Cardiac fibroblast (primary cell): Measurements from ENCODE around the gene DUOXA1.

Experiments used
- DNase-seq, 2 donors: peaks; one replicate each; pipeline versions ENCODE4 v3.0.0 to v3.0.0-alpha.2; 2010; ENCODE audit warnings: low read depth in 2 of 2
- H3K4me3 ChIP-seq, 2 donors: replicated peaks in 1 of 2; 1 replicate in 1 of 2; 2 replicates in 1 of 2; pipeline ENCODE4 v1.5.1; 2011; ENCODE audit warnings: low read depth in 2 of 2, low read length in 2 of 2, mild to moderate bottlenecking in 2 of 2, moderate library complexity in 1 of 2
- TF ChIP-seq, protein P1 (sequence below): IDR thresholded peaks from one replicate; pipeline ENCODE4 v1.5.1; 2011; ENCODE audit warnings: low read depth, mild to moderate bottlenecking, low read length, inconsistent platforms

DUOXA1 gene

DNA sequence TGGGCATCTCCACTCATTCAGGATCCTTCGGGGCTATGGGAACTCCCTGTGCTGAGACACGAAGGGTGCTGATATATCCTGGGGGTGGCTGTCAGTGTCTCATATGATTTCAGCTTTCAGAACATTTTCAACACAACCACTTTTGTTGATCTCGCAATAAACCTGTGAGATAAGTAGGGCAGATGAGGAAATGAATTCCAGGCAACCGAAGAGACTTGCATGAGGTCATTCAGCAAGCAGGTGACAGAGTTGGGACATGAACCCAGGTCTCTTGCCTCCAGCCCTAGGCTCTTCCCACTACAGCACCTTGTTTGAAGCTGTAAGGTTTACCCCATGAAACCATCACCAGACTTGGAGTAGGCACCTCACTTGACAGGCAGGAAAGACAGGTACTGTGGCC, 16.7 kb upstream of the DUOXA1 start:
- H3K4me3 ChIP-seq: no peak overlapping the region
- TF ChIP-seq, protein P1, sequence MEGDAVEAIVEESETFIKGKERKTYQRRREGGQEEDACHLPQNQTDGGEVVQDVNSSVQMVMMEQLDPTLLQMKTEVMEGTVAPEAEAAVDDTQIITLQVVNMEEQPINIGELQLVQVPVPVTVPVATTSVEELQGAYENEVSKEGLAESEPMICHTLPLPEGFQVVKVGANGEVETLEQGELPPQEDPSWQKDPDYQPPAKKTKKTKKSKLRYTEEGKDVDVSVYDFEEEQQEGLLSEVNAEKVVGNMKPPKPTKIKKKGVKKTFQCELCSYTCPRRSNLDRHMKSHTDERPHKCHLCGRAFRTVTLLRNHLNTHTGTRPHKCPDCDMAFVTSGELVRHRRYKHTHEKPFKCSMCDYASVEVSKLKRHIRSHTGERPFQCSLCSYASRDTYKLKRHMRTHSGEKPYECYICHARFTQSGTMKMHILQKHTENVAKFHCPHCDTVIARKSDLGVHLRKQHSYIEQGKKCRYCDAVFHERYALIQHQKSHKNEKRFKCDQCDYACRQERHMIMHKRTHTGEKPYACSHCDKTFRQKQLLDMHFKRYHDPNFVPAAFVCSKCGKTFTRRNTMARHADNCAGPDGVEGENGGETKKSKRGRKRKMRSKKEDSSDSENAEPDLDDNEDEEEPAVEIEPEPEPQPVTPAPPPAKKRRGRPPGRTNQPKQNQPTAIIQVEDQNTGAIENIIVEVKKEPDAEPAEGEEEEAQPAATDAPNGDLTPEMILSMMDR: no peak
- no peak for DNase-seq

DNA sequence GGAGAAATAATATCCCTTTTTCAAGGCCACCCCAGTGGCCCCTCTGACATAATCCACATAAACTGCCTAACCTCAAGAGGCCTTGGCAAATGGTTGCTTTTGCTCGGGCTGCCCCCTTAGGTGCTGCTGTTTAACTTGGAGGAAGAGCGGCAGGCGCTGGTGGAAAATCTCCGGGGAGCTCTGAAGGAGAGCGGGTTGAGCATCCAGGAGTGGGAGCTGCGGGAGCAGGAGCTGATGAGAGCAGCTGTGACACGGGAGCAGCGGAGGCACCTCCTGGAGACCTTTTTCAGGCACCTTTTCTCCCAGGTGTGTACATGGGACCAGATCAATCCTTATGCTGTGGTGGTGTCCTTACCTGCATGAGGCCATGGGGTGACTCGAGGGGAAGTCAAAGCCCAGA, 15.1 kb upstream of the DUOXA1 start:
- TF ChIP-seq, protein P1: no peak
- no peak overlapping the region for H3K4me3 ChIP-seq
- DNase-seq: no peak

DNA sequence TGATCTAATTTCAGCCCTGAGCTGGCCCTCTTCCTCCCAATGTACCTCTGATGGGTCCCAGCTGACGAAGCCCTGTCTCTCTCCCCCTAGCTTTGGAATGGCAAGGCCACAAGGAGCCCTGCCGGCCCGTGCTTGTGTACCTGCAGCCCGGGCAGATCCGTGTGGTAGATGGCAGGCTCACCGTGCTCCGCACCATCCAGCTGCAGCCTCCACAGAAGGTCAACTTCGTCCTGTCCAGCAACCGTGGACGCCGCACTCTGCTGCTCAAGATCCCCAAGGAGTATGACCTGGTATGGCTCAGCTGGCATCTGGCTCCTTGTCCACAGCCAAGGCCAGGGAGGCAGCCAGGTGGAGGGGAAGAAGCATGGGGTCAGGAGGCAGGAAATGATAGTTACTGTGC, 14.3 kb upstream of the DUOXA1 start:
- no peak for DNase-seq
- TF ChIP-seq, protein P1: no peak
- no peak overlapping the region for H3K4me3 ChIP-seq

DNA sequence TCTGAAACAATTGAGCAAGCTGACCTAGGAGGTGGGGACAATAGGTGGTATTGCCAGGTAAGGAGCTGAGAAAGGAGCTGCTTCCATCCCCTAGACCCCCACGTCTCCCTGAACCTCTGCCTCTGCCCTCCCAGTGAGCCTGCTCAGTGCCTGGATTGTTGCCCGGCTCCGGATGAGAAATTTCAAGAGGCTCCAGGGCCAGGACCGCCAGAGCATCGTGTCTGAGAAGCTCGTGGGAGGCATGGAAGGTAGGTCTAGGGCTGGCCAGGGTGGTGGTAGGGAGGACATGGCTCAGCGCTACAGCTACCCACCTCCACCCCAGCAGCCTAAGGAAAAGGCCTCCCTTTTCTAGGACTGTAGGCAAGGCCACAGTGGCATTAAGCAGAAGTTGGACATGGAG, 13.4 kb upstream of the DUOXA1 start:
- DNase-seq: no peak
- no peak overlapping the region for H3K4me3 ChIP-seq
- TF ChIP-seq, protein P1: no peak

DNA sequence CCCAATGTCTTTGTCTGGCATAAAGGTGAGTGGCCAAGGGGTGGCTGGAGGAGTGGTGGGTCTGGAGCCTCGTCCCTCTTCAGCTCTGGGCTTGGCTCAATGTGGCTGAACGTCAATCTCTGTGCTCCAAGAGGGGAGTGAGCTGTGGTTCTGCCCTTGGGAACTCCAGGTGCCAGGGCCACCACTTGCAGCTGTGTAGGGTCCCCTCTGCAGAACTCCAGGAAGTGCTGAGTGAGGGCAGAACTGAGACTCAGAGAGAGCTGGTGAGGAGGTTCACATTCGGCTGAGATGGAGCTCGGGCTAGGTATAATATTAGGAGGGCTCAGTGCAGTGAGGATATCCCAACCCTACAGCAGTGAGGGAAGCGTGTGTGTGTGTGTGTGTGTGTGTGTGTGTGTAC, 11.7 kb upstream of the DUOXA1 start:
- no peak overlapping the region for H3K4me3 ChIP-seq
- DNase-seq: no peak
- TF ChIP-seq, protein P1: no peak

DNA sequence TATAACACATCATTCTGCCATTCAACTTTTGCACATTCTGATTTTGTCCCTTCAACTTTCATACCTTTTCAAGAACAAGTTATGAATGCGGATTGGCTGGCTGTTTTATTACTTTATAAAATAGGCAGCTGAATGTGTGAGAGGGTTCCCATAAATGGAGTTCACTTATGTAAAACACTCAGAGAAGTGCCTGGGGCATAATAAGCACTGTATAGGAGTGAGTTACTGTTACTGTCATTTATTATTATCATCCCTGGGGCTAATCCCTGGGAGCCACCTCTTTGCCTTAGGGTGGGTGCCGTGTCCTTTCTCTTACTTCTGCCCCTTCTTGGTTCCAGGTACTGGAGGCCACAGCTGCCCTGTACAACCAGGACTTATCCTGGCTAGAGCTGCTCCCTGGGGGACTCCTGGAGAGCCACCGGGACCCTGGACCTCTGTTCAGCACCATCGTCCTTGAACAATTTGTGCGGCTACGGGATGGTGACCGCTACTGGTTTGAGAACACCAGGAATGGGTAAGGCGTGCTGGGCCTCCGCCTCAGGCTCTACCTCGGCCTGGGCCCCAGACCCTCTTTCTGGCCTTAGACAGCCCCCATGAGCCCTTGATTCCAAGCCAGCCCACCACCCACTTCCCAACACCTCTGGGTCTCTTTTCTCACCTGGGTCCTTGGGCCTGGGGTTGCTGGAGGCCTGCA, 11.0 kb upstream of the DUOXA1 start:
- DNase-seq: no peak
- no peak overlapping the region for H3K4me3 ChIP-seq
- TF ChIP-seq, protein P1: no peak

DNA sequence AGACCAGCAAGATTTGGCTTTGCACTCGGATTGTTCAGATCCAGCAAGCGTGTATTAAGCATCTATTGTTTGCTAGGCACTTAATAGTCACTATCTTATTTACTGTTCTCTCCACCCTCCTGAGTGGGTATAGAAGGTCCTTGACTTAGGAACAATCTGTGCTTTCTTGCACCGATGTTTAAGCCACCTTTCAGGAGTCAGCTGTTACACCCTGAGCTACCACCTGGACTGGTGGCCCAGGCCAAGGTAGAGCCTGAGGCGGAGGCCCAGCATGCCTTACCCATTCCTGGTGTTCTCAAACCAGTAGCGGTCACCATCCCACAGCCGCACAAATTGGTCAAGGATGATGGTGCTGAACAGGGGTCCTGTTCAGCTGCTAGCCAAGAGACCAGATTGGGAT, 10.1 kb upstream of the DUOXA1 start:
- TF ChIP-seq, protein P1: no peak
- no peak overlapping the region for H3K4me3 ChIP-seq
- DNase-seq: no peak
